Prostate gland (tissue), 2 donors: ENCODE results near the gene LMBRD1. TPM values are rescaled to one million over a fixed set of nuclear protein-coding genes. Genes with fewer than 3 reads are reported as not detected.

Experiments
- DNase-seq: peaks from one replicate; pipeline ENCODE4 v3.0.0-alpha.2; 2019; ENCODE audit warnings: low spot score
- H3K27ac ChIP-seq, 2 donors: fragments of 200-600 bp; sonication (generic); 2 replicates each; pipeline ENCODE4 v1.5.1; 2017 to 2019
- H3K27me3 ChIP-seq: fragments of 200-600 bp; sonication (generic); replicated peaks from 2 replicates; pipeline ENCODE4 v1.5.1; 2019; ENCODE audit not compliant: insufficient read depth
- H3K36me3 ChIP-seq, 2 donors: fragments of 200-600 bp; sonication (generic); 1 replicate in 1 of 2; 2 replicates in 1 of 2; pipeline versions ENCODE4 v1.5.1 to v1.8.1; 2017 to 2019
- H3K4me1 ChIP-seq: fragments of 200-600 bp; sonication (generic); replicated peaks from 2 replicates; pipeline ENCODE4 v1.5.1; 2019
- H3K4me3 ChIP-seq, 2 donors: fragments of 200-600 bp; sonication (generic); 2 replicates each; pipeline ENCODE4 v1.5.1; 2017 to 2019
- H3K9me3 ChIP-seq: fragments of 200-600 bp; sonication (generic); 2 replicates; pipeline ENCODE4 v1.5.1; 2017
- POLR2A ChIP-seq: fragments of 450-650 bp; IDR thresholded peaks from one replicate; pipeline ENCODE4 v1.6.1; 2016; ENCODE audit warnings: antibody characterized with exemption, mild to moderate bottlenecking
- POLR2AphosphoS5 ChIP-seq: sonication (generic); formaldehyde crosslinking; IDR thresholded peaks from one replicate; pipeline ENCODE4 v1.6.1; 2017; ENCODE audit warnings: antibody characterized with exemption
- WGBS: methylation state at CpG from one replicate; pipeline ENCODE4 v1.1.5; 2018; 5-methylcytosine and 5-hydroxymethylcytosine counted together
- intact Hi-C: fragments of 100-400 bp; cut with DNase I; formaldehyde crosslinking; loops from one replicate; pipeline ENCODE4 v1.14.2; 2022
- total RNA-seq, 2 donors: library from RNA; depleted of rRNA; stranded (reverse); fragments of >200 nt; gene quantifications; one replicate each; pipeline ENCODE4 v1.1.0, GENCODE V29; 2016
- TF ChIP-seq, protein P1 (sequence below), 4 experiments: fragments of 200-600 bp in 2 of 4; fragments of 450-650 bp in 2 of 4; sonication (generic) in 2 of 4; IDR thresholded peaks; 1 replicate in 3 of 4; 2 replicates in 1 of 4; pipeline ENCODE4 v1.5.1; 2016 to 2019; ENCODE audit warnings: antibody characterized with exemption in 4 of 4, mild to moderate bottlenecking in 2 of 4, moderate library complexity in 2 of 4

The LMBRD1 gene
- total RNA-seq, 2 donors from 2014 or later: 53.5 to 63.1 TPM

DNA sequence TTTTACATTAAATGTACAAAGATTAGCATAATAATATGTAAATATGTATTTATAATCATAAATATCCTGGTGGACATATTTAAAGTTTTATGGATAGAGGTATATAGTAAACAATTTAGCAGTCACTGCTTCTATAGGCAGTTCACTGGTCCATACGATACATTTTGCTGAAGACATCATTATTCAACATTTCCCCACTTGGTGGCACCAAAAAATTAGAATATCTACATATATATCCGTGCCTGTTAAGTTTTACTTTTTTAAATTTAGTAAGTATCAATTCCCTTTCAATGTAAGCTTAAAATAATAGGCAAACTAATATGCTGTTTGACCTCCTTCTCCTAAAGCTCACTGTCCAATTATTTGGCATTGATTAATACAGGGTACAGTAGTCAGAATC lies 64.2 kb downstream of the LMBRD1 start:
- H3K4me3 ChIP-seq: no peak overlapping the region
- intact Hi-C loops: loop anchor here (5.0 kb wide), 1 partner anchor 375 kb away; no protein-coding TSS in a partner anchor
- DNase-seq: no peak
- no peaks in the 10 kb centered on the region for H3K36me3 ChIP-seq
- no peak overlapping the region for H3K27ac ChIP-seq
- no peaks in the 10 kb centered on the region for H3K27me3 ChIP-seq
- H3K9me3 ChIP-seq: no peaks in the 10 kb centered on the region
- H3K4me1 ChIP-seq: no peaks in the 10 kb centered on the region
- WGBS: 48% methylated on average over 2 of the region's 2 CpGs
- TF ChIP-seq, protein P1, sequence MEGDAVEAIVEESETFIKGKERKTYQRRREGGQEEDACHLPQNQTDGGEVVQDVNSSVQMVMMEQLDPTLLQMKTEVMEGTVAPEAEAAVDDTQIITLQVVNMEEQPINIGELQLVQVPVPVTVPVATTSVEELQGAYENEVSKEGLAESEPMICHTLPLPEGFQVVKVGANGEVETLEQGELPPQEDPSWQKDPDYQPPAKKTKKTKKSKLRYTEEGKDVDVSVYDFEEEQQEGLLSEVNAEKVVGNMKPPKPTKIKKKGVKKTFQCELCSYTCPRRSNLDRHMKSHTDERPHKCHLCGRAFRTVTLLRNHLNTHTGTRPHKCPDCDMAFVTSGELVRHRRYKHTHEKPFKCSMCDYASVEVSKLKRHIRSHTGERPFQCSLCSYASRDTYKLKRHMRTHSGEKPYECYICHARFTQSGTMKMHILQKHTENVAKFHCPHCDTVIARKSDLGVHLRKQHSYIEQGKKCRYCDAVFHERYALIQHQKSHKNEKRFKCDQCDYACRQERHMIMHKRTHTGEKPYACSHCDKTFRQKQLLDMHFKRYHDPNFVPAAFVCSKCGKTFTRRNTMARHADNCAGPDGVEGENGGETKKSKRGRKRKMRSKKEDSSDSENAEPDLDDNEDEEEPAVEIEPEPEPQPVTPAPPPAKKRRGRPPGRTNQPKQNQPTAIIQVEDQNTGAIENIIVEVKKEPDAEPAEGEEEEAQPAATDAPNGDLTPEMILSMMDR (IDR thresholded peaks at IDR 0.05): no peak
- TF ChIP-seq POLR2AphosphoS5 (no peak), POLR2A (no peak)

DNA sequence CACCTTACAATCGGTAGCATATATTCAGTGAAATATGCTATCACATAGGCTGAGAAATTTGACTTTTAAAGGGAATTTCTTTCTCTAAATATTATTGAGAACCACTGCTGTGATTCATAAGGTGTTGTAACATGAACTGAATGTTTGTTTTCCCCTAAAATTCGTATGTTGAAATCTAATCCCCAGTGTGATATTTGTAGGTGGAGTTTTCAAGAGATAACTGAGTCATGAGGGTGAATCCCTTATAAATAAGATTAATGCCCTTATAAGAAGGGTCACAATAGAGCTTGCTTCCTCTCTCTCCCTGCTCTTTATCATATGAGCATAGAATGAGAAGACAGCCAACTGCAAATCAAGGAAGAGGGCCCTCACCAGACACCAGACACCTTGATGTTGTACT lies 64.8 kb downstream of the LMBRD1 start:
- Histone ChIP-seq H3K27ac (no peak overlapping the region), H3K36me3 (no peaks in the 10 kb centered on the region), H3K9me3 (no peaks in the 10 kb centered on the region), H3K27me3 (no peaks in the 10 kb centered on the region), H3K4me1 (no peaks in the 10 kb centered on the region), H3K4me3 (no peak overlapping the region)
- TF ChIP-seq POLR2AphosphoS5 (no peak), POLR2A (no peak)
- TF ChIP-seq, protein P1 (IDR thresholded peaks at IDR 0.05): no peak
- no peak for DNase-seq
- 53% methylated on average over 2 of the region's 2 CpGs for WGBS
- intact Hi-C loops: loop anchor here (5.0 kb wide), 1 partner anchor 375 kb away; no protein-coding TSS in a partner anchor

DNA sequence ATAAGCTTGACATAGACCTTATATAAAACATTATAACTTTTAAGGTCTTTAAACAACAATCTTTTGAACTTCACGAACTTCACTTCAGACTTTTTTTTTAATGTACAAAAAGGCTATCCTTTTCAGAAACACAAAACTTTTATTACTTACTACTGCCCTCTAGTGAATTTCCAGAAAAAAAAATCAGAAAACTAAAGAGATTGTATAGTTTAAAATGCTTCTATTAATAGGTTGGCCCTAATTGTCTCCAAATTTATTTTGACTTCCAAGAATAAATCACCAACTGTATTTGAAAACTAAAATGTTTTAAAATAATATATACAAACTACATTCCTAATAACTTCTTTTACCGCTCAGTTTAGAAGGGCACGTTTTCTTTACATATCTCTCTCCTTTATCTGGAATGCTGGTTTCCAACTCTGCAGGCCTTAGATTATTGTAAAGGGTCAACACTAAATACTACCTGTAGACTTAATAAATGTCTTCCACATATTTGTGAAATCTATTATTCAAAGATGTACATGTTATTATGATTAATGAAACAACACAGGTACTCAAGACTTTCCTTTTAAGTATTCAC lies 66.8 kb downstream of the LMBRD1 start:
- TF ChIP-seq, protein P1 (IDR thresholded peaks at IDR 0.05): peak in 2 of 4 experiments; percentile 22 to 26
- no peak for TF ChIP-seq POLR2AphosphoS5
- H3K27me3 ChIP-seq: no peaks in the 10 kb centered on the region
- intact Hi-C loops: loop anchor here (5.0 kb wide), 1 partner anchor 377 kb away; no protein-coding TSS in a partner anchor
- no peak overlapping the region for H3K27ac ChIP-seq
- DNase-seq: no peak
- WGBS: 69% methylated on average over 3 of the region's 3 CpGs
- no peaks in the 10 kb centered on the region for H3K4me1 ChIP-seq
- no peak overlapping the region for H3K4me3 ChIP-seq
- H3K9me3 ChIP-seq: no peaks in the 10 kb centered on the region
- H3K36me3 ChIP-seq: no peaks in the 10 kb centered on the region

DNA sequence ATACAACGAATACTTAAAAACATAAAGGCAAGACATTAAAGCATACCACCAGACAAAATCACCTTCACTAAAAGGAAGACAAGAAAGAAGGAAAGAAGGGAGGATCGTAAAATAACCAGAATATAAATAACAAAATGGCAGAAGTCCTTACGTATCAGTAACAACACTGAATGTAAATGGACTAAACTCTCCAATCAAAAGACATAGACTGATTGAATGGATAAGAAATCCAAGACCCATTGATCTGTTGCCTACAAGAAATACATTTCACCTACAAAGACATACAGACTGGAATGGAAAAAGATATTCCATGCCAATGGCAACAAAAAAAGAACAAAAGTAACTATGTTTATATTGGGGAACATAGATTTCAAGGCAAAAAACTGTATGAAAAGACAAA lies 74.1 kb downstream of the LMBRD1 start:
- intact Hi-C loops: no loop called here
- Histone ChIP-seq H3K4me1 (no peaks in the 10 kb centered on the region), H3K27me3 (no peaks in the 10 kb centered on the region), H3K9me3 (no peaks in the 10 kb centered on the region), H3K36me3 (no peaks in the 10 kb centered on the region), H3K27ac (no peak overlapping the region), H3K4me3 (no peak overlapping the region)
- no peak for TF ChIP-seq POLR2A
- TF ChIP-seq, protein P1 (IDR thresholded peaks at IDR 0.05): no peak
- 95% methylated on average over 3 of the region's 3 CpGs for WGBS
- no peak for DNase-seq

DNA sequence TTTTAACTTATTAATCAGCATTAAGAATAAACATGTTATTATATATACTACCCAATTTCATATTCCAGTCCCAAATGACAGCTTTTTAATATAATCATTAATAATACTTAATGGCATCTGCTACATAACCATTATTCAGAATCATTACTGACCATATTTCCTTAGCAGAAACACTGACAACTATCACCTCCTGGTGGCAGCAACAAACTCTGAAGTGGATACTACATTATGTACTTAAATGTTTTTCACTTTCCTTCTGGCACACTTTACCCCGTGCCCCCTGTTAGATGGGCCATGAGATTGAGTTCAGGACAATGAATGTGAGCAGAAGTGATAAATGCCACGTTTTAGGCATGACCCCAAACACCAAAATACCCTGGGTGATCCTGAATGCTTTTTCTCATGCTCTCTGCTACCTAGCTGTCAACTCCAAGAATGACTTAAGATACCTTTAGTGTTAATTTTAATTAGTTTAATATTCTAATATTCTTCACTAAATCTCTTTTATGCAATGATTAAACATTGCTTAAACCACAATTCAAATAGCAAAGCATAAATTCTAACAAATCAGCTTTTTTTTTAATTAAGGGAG lies 77.1 kb downstream of the LMBRD1 start:
- TF ChIP-seq POLR2A: no peak
- TF ChIP-seq, protein P1 (IDR thresholded peaks at IDR 0.05): peak in 2 of 4 experiments; percentile 30 to 37
- Histone ChIP-seq H3K4me1 (no peaks in the 10 kb centered on the region), H3K27me3 (no peaks in the 10 kb centered on the region), H3K9me3 (no peaks in the 10 kb centered on the region), H3K36me3 (no peaks in the 10 kb centered on the region), H3K4me3 (no peak overlapping the region), H3K27ac (no peak overlapping the region)
- 32% methylated on average over 2 of the region's 2 CpGs for WGBS
- no peak for DNase-seq
- intact Hi-C loops: no loop called here
